Karpas-422 (cell line): ENCODE measurements around the gene ALDH1L2. TPM values are rescaled to one million over a fixed set of nuclear protein-coding genes. Genes with fewer than 3 reads are reported as not detected.
A peak's percentile ranks its signal among the peaks of the same experiment; 100 is the strongest.

Experiments used
- DNase-seq: peaks from one replicate; pipeline ENCODE4 v3.0.0-alpha.2; 2015
- H2AFZ ChIP-seq: fragments of 200-600 bp; sonication (generic); 2 replicates; pipeline ENCODE4 v1.6.1; 2014; ENCODE audit warnings: antibody characterized with exemption, low read length, mixed read lengths
- H3K27ac ChIP-seq: fragments of 200-600 bp; sonication (generic); 2 replicates; pipeline ENCODE4 v1.5.1; 2014; ENCODE audit warnings: mild to moderate bottlenecking, low read length, moderate library complexity
- H3K27me3 ChIP-seq: fragments of 200-600 bp; sonication (generic); 2 replicates; pipeline ENCODE4 v1.6.1; 2014; ENCODE audit warnings: low read length, mixed read lengths
- H3K36me3 ChIP-seq: fragments of 200-600 bp; sonication (generic); 2 replicates; pipeline ENCODE4 v1.6.1; 2014; ENCODE audit warnings: low read length, mixed read lengths; ENCODE audit not compliant: insufficient read depth
- H3K4me1 ChIP-seq: fragments of 200-600 bp; sonication (generic); 2 replicates; pipeline ENCODE4 v1.6.1; 2014; ENCODE audit warnings: mild to moderate bottlenecking, low read length, mixed read lengths
- H3K4me2 ChIP-seq: fragments of 200-600 bp; sonication (generic); 2 replicates; pipeline ENCODE4 v1.6.1; 2014; ENCODE audit warnings: low read length, low read depth, mild to moderate bottlenecking; ENCODE audit not compliant: poor library complexity, severe bottlenecking
- H3K4me3 ChIP-seq: fragments of 200-600 bp; sonication (generic); 2 replicates; pipeline ENCODE4 v1.5.1; 2014; ENCODE audit warnings: mild to moderate bottlenecking, antibody characterized with exemption, low read length, mixed read lengths
- H3K79me2 ChIP-seq: fragments of 200-600 bp; sonication (generic); 2 replicates; pipeline ENCODE4 v1.6.1; 2014; ENCODE audit warnings: mild to moderate bottlenecking, low read length, mixed read lengths
- H3K9ac ChIP-seq: fragments of 200-600 bp; sonication (generic); 2 replicates; pipeline ENCODE4 v1.6.0; 2014; ENCODE audit warnings: low read length
- H3K9me2 ChIP-seq: fragments of 200-600 bp; sonication (generic), shearing (Covaris generic); replicated peaks from 2 replicates; pipeline ENCODE4 v1.6.0; 2014; ENCODE audit warnings: mild to moderate bottlenecking, low read length, moderate library complexity; ENCODE audit not compliant: insufficient read depth
- H3K9me3 ChIP-seq: fragments of 300-700, 200-600 bp; sonication (generic); 2 replicates; pipeline ENCODE4 v1.6.1; 2014; ENCODE audit warnings: low read length, mixed read lengths
- H4K20me1 ChIP-seq: fragments of 200-600 bp; sonication (generic); 2 replicates; pipeline ENCODE4 v1.6.1; 2014; ENCODE audit warnings: mild to moderate bottlenecking, antibody characterized with exemption, low read length, low read depth; ENCODE audit not compliant: insufficient read depth
- total RNA-seq: library from RNA; depleted of rRNA; stranded (reverse); fragments of >200 nt; shearing (Covaris generic); gene quantifications from 2 replicates; pipeline ENCODE4 v1.2.3, GENCODE V29; 2014; ENCODE audit warnings: low replicate concordance

The ALDH1L2 gene
- total RNA-seq, 1 experiment from 2014 or later: not detected

DNA sequence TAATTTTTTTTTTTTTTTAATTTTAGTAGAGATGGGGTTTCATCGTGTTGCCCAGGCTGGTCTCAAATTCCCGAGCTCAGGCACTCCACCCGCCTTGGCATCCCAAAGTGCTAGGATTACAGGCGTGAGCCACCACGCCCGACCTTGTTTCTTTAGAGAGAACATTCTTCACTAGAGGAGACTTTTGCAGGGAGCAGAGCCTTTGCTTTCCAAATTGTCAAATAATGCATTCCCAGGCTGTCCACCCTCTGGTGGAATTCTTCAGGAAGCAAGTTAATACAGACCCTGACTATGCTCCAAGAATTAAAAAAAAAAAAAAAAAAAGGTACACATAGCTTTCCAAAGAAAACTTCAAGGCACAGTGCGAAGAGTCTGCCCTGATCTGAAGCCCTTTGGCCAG lies 6.8 kb downstream of the ALDH1L2 start:
- no peaks in the 10 kb centered on the region for H3K36me3 ChIP-seq
- no peak overlapping the region for H3K4me3 ChIP-seq
- H3K9me2 ChIP-seq: no peaks in the 10 kb centered on the region
- no peak for DNase-seq
- peaks cover 11% of the 10 kb centered on the region for H3K4me1 ChIP-seq
- H3K27ac ChIP-seq: no peak overlapping the region
- H3K9ac ChIP-seq: no peak overlapping the region
- H3K9me3 ChIP-seq: no peaks in the 10 kb centered on the region
- H3K27me3 ChIP-seq: no peaks in the 10 kb centered on the region
- H3K4me2 ChIP-seq: no peak overlapping the region
- no peak overlapping the region for H2AFZ ChIP-seq
- no peaks in the 10 kb centered on the region for H3K79me2 ChIP-seq
- no peaks in the 10 kb centered on the region for H4K20me1 ChIP-seq

DNA sequence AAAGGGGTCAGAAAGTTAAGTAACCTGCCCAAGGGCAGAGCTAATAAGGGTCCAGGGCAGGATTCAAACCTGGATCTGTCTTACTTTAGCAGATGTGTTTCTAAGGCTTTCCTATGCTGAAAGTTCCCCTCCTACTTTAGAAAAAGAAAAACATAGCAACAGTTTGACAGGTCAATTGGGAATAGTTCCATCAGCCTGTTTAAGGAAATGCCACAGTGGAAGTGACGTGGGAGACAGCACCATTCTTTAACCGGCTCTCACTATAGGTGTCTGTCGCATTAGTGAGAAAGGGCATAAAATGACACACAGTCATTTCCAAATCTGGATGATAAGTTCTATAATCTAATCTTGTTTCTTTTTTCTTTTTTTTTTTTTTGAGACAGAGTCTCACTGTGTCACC lies 7.3 kb downstream of the ALDH1L2 start:
- H3K4me1 ChIP-seq: peaks cover 14% of the 10 kb centered on the region
- H2AFZ ChIP-seq: no peak overlapping the region
- H3K4me2 ChIP-seq: no peak overlapping the region
- no peaks in the 10 kb centered on the region for H3K36me3 ChIP-seq
- DNase-seq: no peak
- H3K9ac ChIP-seq: no peak overlapping the region
- no peaks in the 10 kb centered on the region for H3K79me2 ChIP-seq
- no peaks in the 10 kb centered on the region for H3K9me2 ChIP-seq
- H4K20me1 ChIP-seq: no peaks in the 10 kb centered on the region
- H3K27me3 ChIP-seq: no peaks in the 10 kb centered on the region
- H3K27ac ChIP-seq: no peak overlapping the region
- H3K4me3 ChIP-seq: no peak overlapping the region
- no peaks in the 10 kb centered on the region for H3K9me3 ChIP-seq

DNA sequence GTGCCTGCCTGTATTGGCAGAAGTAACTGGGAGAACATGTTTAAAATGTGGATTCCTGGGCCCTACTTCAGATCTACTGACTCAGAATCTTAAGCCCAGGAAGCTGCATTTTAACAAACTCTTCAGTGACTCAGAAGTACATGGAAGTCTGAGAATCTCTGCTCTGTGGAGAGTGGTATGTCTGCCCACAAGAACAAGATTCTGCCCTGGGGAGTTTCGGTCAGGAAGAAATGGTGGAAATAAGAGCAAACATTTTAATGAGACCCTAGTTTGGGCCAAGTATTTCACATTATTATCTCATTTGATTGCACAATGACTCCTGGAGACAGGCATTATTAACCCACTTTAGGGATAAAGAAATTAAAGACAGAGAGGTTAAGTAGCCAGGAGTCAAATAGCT lies 8.2 kb downstream of the ALDH1L2 start:
- no peaks in the 10 kb centered on the region for H4K20me1 ChIP-seq
- no peak overlapping the region for H3K27ac ChIP-seq
- peaks cover 14% of the 10 kb centered on the region for H3K4me1 ChIP-seq
- H3K27me3 ChIP-seq: no peaks in the 10 kb centered on the region
- H3K9me2 ChIP-seq: no peaks in the 10 kb centered on the region
- no peak overlapping the region for H2AFZ ChIP-seq
- no peak overlapping the region for H3K9ac ChIP-seq
- no peak overlapping the region for H3K4me2 ChIP-seq
- H3K4me3 ChIP-seq: no peak overlapping the region
- H3K36me3 ChIP-seq: no peaks in the 10 kb centered on the region
- no peak for DNase-seq
- no peaks in the 10 kb centered on the region for H3K79me2 ChIP-seq
- no peaks in the 10 kb centered on the region for H3K9me3 ChIP-seq

DNA sequence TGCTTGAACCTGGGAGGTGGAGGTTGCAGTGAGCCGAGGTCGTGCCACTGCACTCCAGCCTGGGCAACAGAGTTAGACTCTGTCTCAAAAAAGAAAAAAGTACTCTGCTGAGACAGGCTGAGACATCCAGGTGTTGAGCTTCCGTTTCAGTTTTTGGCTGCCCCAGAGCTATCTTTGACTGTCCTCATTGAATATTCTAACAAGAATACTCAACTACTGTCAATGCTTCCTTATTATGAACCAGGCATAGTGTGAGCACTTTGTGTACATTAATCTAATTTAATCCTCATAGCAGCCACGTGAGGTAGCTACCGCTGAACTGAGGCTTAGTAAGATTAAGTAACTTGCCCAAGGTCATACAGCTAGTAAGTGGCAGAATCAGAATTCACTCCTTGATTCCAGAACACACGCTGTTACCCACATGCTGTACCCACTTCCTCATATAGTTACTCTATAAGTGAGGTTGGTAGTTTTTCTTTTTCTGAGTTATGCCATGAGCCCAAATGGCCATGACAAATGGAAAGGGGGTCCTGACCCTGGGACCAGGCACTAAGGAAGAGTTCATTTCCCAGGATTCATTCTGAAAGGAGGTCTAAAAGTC lies 11.3 kb downstream of the ALDH1L2 start:
- no peaks in the 10 kb centered on the region for H3K36me3 ChIP-seq
- H3K4me3 ChIP-seq: no peak overlapping the region
- H4K20me1 ChIP-seq: no peaks in the 10 kb centered on the region
- no peaks in the 10 kb centered on the region for H3K9me3 ChIP-seq
- H3K4me1 ChIP-seq: peaks cover 20% of the 10 kb centered on the region
- no peaks in the 10 kb centered on the region for H3K79me2 ChIP-seq
- H3K4me2 ChIP-seq: peak overlapping the region; percentile 10
- no peak overlapping the region for H3K9ac ChIP-seq
- H3K27me3 ChIP-seq: no peaks in the 10 kb centered on the region
- no peaks in the 10 kb centered on the region for H3K9me2 ChIP-seq
- H2AFZ ChIP-seq: no peak overlapping the region
- H3K27ac ChIP-seq: no peak overlapping the region
- DNase-seq: peak; percentile 73

DNA sequence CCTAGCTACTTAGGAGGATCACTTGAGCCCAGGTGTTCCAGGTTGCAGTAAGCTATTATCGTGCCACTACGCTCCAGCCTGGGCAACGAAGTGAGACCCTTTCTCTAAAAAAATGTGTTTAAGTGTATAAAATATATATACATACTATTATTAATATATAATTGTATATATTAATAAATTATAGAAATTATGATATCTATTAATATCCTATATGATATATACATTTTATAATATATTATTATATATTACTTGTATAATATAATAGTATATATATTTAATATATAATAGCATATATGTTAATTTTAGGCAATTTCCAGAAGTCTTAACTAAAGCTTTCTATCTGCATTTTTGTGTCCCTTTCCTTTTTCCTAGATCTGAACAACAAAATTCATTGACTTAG lies 12.3 kb downstream of the ALDH1L2 start:
- Histone ChIP-seq H3K9ac (no peak overlapping the region), H3K4me3 (no peak overlapping the region), H3K27ac (no peak overlapping the region), H3K4me1 (peaks cover 20% of the 10 kb centered on the region), H3K9me3 (no peaks in the 10 kb centered on the region), H3K79me2 (no peaks in the 10 kb centered on the region), H3K4me2 (peak overlapping the region; percentile 10), H3K9me2 (no peaks in the 10 kb centered on the region), H3K36me3 (no peaks in the 10 kb centered on the region), H2AFZ (no peak overlapping the region), H3K27me3 (no peaks in the 10 kb centered on the region), H4K20me1 (no peaks in the 10 kb centered on the region)
- DNase-seq: no peak

DNA sequence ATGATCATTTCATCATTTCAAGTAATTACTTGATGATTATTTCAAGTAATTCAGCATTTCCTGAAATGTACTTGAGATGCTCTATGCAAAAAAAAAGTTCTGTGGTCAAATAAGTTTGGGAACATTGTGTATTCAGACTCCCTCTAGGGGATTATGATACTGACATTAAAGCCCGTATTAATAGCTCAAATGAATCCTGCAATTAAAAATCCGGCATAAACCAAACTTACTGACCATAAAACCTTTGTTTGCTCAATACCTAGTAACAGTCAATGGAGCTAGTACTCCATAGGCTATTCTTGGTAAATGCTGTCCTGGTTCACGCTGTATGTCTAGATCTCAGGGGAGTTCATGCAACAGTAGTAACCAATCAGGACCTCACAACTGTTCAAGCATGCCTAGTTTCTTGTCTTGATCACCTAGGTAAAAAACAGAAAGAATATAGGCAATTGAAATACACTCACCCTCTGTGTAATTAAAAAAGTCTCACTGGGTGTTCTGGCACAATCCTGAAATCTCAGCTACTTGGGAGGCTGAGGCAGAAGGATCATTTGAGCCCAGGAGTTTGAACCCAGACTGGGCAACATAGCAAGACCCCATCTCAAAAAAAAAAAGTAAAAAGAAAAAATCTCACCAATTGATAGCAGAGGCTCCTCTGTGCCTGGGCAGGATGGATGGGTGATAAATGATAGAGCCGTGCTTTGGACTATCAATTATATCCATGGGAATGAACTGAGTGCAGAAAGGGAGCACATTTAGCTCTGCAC lies 14.1 kb downstream of the ALDH1L2 start:
- peaks cover 20% of the 10 kb centered on the region for H3K4me1 ChIP-seq
- H4K20me1 ChIP-seq: no peaks in the 10 kb centered on the region
- no peak overlapping the region for H3K4me2 ChIP-seq
- H2AFZ ChIP-seq: no peak overlapping the region
- no peaks in the 10 kb centered on the region for H3K36me3 ChIP-seq
- no peak for DNase-seq
- H3K27me3 ChIP-seq: no peaks in the 10 kb centered on the region
- no peak overlapping the region for H3K4me3 ChIP-seq
- no peaks in the 10 kb centered on the region for H3K9me2 ChIP-seq
- no peak overlapping the region for H3K9ac ChIP-seq
- H3K9me3 ChIP-seq: no peaks in the 10 kb centered on the region
- no peak overlapping the region for H3K27ac ChIP-seq
- no peaks in the 10 kb centered on the region for H3K79me2 ChIP-seq

DNA sequence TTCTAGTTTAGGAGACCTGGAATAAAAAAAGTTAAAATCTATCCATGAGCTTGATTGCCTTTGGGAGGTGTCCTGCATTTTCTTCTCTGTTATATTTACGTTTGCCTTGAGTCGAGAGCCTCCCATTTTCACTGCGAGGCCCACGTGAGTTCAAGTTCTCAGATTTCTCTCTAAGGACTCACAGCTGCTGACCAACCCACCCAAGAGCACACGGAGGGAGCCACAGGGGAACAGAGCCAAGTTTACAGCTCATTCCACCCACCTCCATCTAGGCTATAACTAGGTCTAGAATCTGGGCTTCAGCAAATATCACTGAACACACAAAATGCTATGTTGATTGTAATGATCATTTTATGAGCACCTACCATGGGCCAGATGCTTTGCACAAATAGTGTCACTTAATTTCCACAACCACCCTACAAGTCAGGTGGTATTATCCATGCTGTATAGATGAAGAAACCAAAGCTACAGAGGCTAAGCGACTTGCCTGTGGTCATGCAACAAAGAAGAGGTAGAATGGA lies 16.7 kb downstream of the ALDH1L2 start:
- Histone ChIP-seq H4K20me1 (no peaks in the 10 kb centered on the region), H3K79me2 (no peaks in the 10 kb centered on the region), H3K9ac (no peak overlapping the region), H3K4me3 (no peak overlapping the region), H3K9me2 (no peaks in the 10 kb centered on the region), H3K4me2 (no peak overlapping the region), H3K36me3 (no peaks in the 10 kb centered on the region), H2AFZ (no peak overlapping the region), H3K27ac (no peak overlapping the region), H3K4me1 (peaks cover 10% of the 10 kb centered on the region), H3K9me3 (no peaks in the 10 kb centered on the region), H3K27me3 (no peaks in the 10 kb centered on the region)
- DNase-seq: no peak

DNA sequence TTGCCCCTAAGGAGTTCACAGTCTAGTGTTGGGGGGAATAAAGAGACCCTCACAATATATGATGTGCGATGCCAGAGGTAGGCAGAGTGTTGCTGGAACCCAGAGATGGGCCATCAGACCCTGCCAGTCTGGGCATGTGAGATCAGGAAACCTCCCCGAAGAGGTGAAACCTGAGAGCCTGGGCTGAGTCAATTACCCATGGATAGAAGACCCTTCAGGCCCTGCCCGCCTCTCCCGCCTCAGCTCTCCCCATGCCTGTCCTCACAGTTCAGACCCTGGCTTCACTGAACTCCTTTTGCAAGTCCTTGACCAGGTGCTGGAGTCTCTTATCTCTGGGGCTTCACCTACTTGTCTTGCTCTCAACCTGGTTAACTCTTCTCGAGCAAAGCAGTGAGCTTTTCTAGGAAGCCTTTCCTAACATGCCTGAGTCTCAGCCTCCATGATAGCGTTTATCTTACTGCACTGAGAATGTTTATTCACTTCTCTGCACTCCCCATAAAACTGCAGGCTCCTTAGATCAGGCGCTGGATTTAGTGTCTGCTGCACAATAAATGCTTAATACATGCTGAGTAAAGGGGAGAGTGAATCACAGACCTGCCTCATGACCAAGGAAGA lies 19.6 kb downstream of the ALDH1L2 start:
- H3K4me1 ChIP-seq: no peaks in the 10 kb centered on the region
- H3K9ac ChIP-seq: no peak overlapping the region

More for the DNA sequence above, 19.6 kb downstream of the ALDH1L2 start:
- Histone ChIP-seq H3K9me2 (no peaks in the 10 kb centered on the region), H2AFZ (no peak overlapping the region), H3K4me2 (no peak overlapping the region), H3K27me3 (no peaks in the 10 kb centered on the region), H3K9me3 (no peaks in the 10 kb centered on the region), H3K36me3 (no peaks in the 10 kb centered on the region), H3K4me3 (no peak overlapping the region), H4K20me1 (no peaks in the 10 kb centered on the region), H3K27ac (no peak overlapping the region), H3K79me2 (no peaks in the 10 kb centered on the region)
- no peak for DNase-seq
